ENCODE data around the gene ERCC6L. TPM values are rescaled to one million over a fixed set of nuclear protein-coding genes. Genes with fewer than 3 reads are reported as not detected.

Gene ERCC6L
- total RNA-seq, 1 experiment from 2014 or later = 10.0 TPM

- Histone ChIP-seq H3K4me2 (no peak overlapping the region), H4K20me1 (ENCODE audit: insufficient read depth) (no peaks in the 10 kb centered on the region), H3K27ac (no peak overlapping the region), H3K27me3 (ENCODE audit: insufficient read depth, low read depth) (peaks cover 7% of the 10 kb centered on the region; the same call in 1 of the 2 replicates), H3K4me3 (no peak overlapping the region), H3K4me1 (replicated peaks; ENCODE audit: insufficient read depth) (no peaks in the 10 kb centered on the region), H3K36me3 (ENCODE audit: low read depth) (no peaks in the 10 kb centered on the region), H3K9me2 (ENCODE audit: insufficient read depth) (no peaks in the 10 kb centered on the region), H3F3A (ENCODE audit: insufficient read depth, low read depth) (no peaks in the 10 kb centered on the region), H3K79me2 (ENCODE audit: low read depth) (no peaks in the 10 kb centered on the region), H2AFZ (no peak overlapping the region), H3K9me3 (ENCODE audit: insufficient read depth, low read depth) (no peaks in the 10 kb centered on the region)
- intact Hi-C loops (cut with micrococcal nuclease; ENCODE audit: unreplicated experiment) = no loop called here
- BruUV-seq (replicated peaks) = no TSS peak
- TF ChIP-seq EZH2 (IDR thresholded peaks at IDR 0.05; ENCODE audit: low read depth) = no peak
- TF ChIP-seq, protein P1, sequence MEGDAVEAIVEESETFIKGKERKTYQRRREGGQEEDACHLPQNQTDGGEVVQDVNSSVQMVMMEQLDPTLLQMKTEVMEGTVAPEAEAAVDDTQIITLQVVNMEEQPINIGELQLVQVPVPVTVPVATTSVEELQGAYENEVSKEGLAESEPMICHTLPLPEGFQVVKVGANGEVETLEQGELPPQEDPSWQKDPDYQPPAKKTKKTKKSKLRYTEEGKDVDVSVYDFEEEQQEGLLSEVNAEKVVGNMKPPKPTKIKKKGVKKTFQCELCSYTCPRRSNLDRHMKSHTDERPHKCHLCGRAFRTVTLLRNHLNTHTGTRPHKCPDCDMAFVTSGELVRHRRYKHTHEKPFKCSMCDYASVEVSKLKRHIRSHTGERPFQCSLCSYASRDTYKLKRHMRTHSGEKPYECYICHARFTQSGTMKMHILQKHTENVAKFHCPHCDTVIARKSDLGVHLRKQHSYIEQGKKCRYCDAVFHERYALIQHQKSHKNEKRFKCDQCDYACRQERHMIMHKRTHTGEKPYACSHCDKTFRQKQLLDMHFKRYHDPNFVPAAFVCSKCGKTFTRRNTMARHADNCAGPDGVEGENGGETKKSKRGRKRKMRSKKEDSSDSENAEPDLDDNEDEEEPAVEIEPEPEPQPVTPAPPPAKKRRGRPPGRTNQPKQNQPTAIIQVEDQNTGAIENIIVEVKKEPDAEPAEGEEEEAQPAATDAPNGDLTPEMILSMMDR (conservative IDR thresholded peaks at IDR 0.05) = no peak
- POLR2A ChIA-PET (ENCODE audit: unreplicated experiment) = no interaction called here
- CTCF ChIA-PET = no interaction called here
- DNase-seq = no peak
Measured at GRCh38 chrX:72158773-72159172, 80.1 kb downstream of the ERCC6L start.

Other genes with a start within 250 kb of the ERCC6L start
- not detected in 2 replicates for gene RTL5, start 107.1 kb downstream of the ERCC6L start, total RNA-seq (2021)
- 5.8 and 9.7 TPM in 2 replicates for gene PIN4, start 57.3 kb downstream of the ERCC6L start, total RNA-seq (2021)
- gene RPS4X, start 38.2 kb upstream of the ERCC6L start, total RNA-seq (2021) = 962 and 967 TPM in 2 replicates
- not detected in 2 replicates for gene CITED1, start 66.9 kb upstream of the ERCC6L start, total RNA-seq (2021)